Umbilical cord (tissue), 2 donors: ENCODE measurements around the gene PDE4D. TPM values are rescaled to one million over a fixed set of nuclear protein-coding genes. Genes with fewer than 3 reads are reported as not detected.

Experiments used
- DNase-seq: peaks from one replicate; pipeline ENCODE4 v3.0.0-alpha.2; 2015; ENCODE audit warnings: low spot score
- total RNA-seq: library from RNA; depleted of rRNA; stranded (reverse); fragments of >200 nt; gene quantifications from one replicate; pipeline ENCODE4 v1.2.3, GENCODE V29; 2014; ENCODE audit warnings: low replicate concordance; ENCODE audit not compliant: insufficient read depth

PDE4D gene
- total RNA-seq, 1 donor from 2014 or later: 283 TPM

- DNase-seq: no peak
Measured at GRCh38 chr5:59554501-59554900, 339.0 kb downstream of the PDE4D start.

- DNase-seq: no peak
Measured at GRCh38 chr5:59553992-59554391, 339.5 kb downstream of the PDE4D start.

GRCh38 chr5:59548807-59549357 lies 344.6 kb downstream of the PDE4D start:
- DNase-seq: no peak

GRCh38 chr5:59547731-59548130 lies 345.8 kb downstream of the PDE4D start:
- peak; percentile 12 for DNase-seq

- DNase-seq: no peak
Measured at GRCh38 chr5:59544573-59544972, 349.0 kb downstream of the PDE4D start.

- no peak for DNase-seq
Measured at GRCh38 chr5:59543821-59544442, 349.6 kb downstream of the PDE4D start.

- DNase-seq: peak; percentile 12
Measured at GRCh38 chr5:59542851-59543820, 350.4 kb downstream of the PDE4D start.

- DNase-seq: no peak
Measured at GRCh38 chr5:59542306-59542705, 351.2 kb downstream of the PDE4D start.

- DNase-seq: no peak
Measured at GRCh38 chr5:59540366-59540765, 353.2 kb downstream of the PDE4D start.

GRCh38 chr5:59538750-59539121 lies 354.8 kb downstream of the PDE4D start:
- DNase-seq: no peak

GRCh38 chr5:59537961-59538749 lies 355.4 kb downstream of the PDE4D start:
- DNase-seq: no peak

GRCh38 chr5:59536875-59537274 lies 356.7 kb downstream of the PDE4D start:
- DNase-seq: no peak

GRCh38 chr5:59535561-59535960 lies 358.0 kb downstream of the PDE4D start:
- DNase-seq: no peak

GRCh38 chr5:59533730-59534108 lies 359.8 kb downstream of the PDE4D start:
- DNase-seq: no peak

- no peak for DNase-seq
Measured at GRCh38 chr5:59532979-59533729, 360.4 kb downstream of the PDE4D start.

GRCh38 chr5:59529239-59529638 lies 364.3 kb downstream of the PDE4D start:
- DNase-seq: no peak

- DNase-seq: no peak
Measured at GRCh38 chr5:59528202-59528862, 365.2 kb downstream of the PDE4D start.

- DNase-seq: no peak
Measured at GRCh38 chr5:59525957-59526356, 367.6 kb downstream of the PDE4D start.

GRCh38 chr5:59525311-59525710 lies 368.2 kb downstream of the PDE4D start:
- no peak for DNase-seq

GRCh38 chr5:59522201-59522831 lies 371.2 kb downstream of the PDE4D start:
- no peak for DNase-seq
